Osteoblast (primary cell): ENCODE data around the gene NRDE2. TPM values are rescaled to one million over a fixed set of nuclear protein-coding genes. Genes with fewer than 3 reads are reported as not detected.

Experiments
- DNase-seq: peaks from one replicate; pipeline ENCODE4 v3.0.0; 2011; ENCODE audit warnings: low spot score, mixed read lengths; ENCODE audit not compliant: insufficient read length; ENCODE audit errors: missing footprints
- H2AFZ ChIP-seq: 2 replicates; pipeline ENCODE4 v1.6.0; 2011; ENCODE audit warnings: mild to moderate bottlenecking, low read length
- H3K27ac ChIP-seq: 2 replicates; pipeline ENCODE4 v1.5.1; 2011; ENCODE audit warnings: mild to moderate bottlenecking, low read depth, low read length, moderate library complexity
- H3K27me3 ChIP-seq: 2 replicates; pipeline ENCODE4 v1.6.0; 2012; ENCODE audit warnings: mild to moderate bottlenecking, control low read depth, inconsistent platforms, low read length, moderate library complexity; ENCODE audit not compliant: insufficient read depth
- H3K36me3 ChIP-seq: 2 replicates; pipeline ENCODE4 v1.5.1; 2011; ENCODE audit warnings: mild to moderate bottlenecking, low read length, control low read depth, moderate library complexity; ENCODE audit not compliant: insufficient read depth
- H3K4me1 ChIP-seq: 2 replicates; pipeline ENCODE4 v1.5.1; 2011; ENCODE audit warnings: mild to moderate bottlenecking, low read length, control low read depth, moderate library complexity; ENCODE audit not compliant: insufficient read depth
- H3K4me2 ChIP-seq: 2 replicates; pipeline ENCODE4 v1.6.0; 2011; ENCODE audit warnings: mild to moderate bottlenecking, low read length; ENCODE audit not compliant: insufficient read depth
- H3K4me3 ChIP-seq: fragments of 200-600 bp; sonication (generic); 3 replicates; pipeline ENCODE4 v1.5.1; 2012; ENCODE audit warnings: mild to moderate bottlenecking, low read length, inconsistent platforms; ENCODE audit not compliant: insufficient read depth
- H3K79me2 ChIP-seq: 2 replicates; pipeline ENCODE4 v1.6.0; 2012; ENCODE audit warnings: mild to moderate bottlenecking, low read length, control low read depth, inconsistent platforms; ENCODE audit not compliant: insufficient read depth
- H3K9me3 ChIP-seq: 2 replicates; pipeline ENCODE4 v1.5.1; 2011; ENCODE audit warnings: low read depth, low read length, control low read depth
- H4K20me1 ChIP-seq: 2 replicates; pipeline ENCODE4 v1.6.0; 2012; ENCODE audit warnings: mild to moderate bottlenecking, low read length, control low read depth; ENCODE audit not compliant: insufficient read depth
- CTCF ChIP-seq: IDR thresholded peaks from 2 replicates; pipeline ENCODE4 v1.5.1; 2011; ENCODE audit warnings: mild to moderate bottlenecking, low read depth, low read length, moderate library complexity; ENCODE audit errors: extremely low read depth
- total RNA-seq: library from RNA; depleted of rRNA; stranded (reverse); fragments of >200 nt; gene quantifications from 2 replicates; pipeline ENCODE4 v1.2.3, GENCODE V29; 2012

Gene NRDE2
- total RNA-seq, 1 donor: 11.2 TPM

- no peak for DNase-seq
- no peak overlapping the region for H2AFZ ChIP-seq
- no peaks in the 10 kb centered on the region for H3K27me3 ChIP-seq
- no peak overlapping the region for H3K27ac ChIP-seq
- H3K4me2 ChIP-seq: no peak overlapping the region
- no peak overlapping the region for H3K4me3 ChIP-seq
- H3K36me3 ChIP-seq: peaks cover 88% of the 10 kb centered on the region
- no peaks in the 10 kb centered on the region for H3K9me3 ChIP-seq
- H3K79me2 ChIP-seq: peaks cover 3% of the 10 kb centered on the region
- TF ChIP-seq CTCF: no peak
- H4K20me1 ChIP-seq: no peaks in the 10 kb centered on the region
- H3K4me1 ChIP-seq: no peaks in the 10 kb centered on the region
These were observed 65.1 kb downstream of the NRDE2 start for GRCh38 chr14:90266441-90267154.

GRCh38 chr14:90263748-90264449, 67.8 kb downstream of the NRDE2 start:
- Histone ChIP-seq H3K36me3 (peaks cover 78% of the 10 kb centered on the region), H3K9me3 (no peaks in the 10 kb centered on the region), H3K79me2 (peaks cover 14% of the 10 kb centered on the region), H3K4me2 (no peak overlapping the region), H3K4me1 (no peaks in the 10 kb centered on the region), H4K20me1 (peaks cover 5% of the 10 kb centered on the region), H3K27me3 (no peaks in the 10 kb centered on the region), H2AFZ (no peak overlapping the region), H3K4me3 (no peak overlapping the region), H3K27ac (no peak overlapping the region)
- DNase-seq: no peak
- no peak for TF ChIP-seq CTCF

GRCh38 chr14:90256354-90257131, 75.2 kb downstream of the NRDE2 start, which contains the start of gene PSMC1:
TSS of gene PSMC1 (plus strand) at chr14:90256553. CDS start at chr14:90256598, 45 bp downstream.
- peak within 1 kb of the TSS; percentile 85 for H2AFZ ChIP-seq
- peak within 1 kb of the TSS; percentile 96 for H3K27ac ChIP-seq
- peaks cover 19% of the 10 kb centered on the region for H3K36me3 ChIP-seq
- peaks cover 13% of the 10 kb centered on the region for H3K4me1 ChIP-seq
- no peaks in the 10 kb centered on the region for H3K9me3 ChIP-seq
- DNase-seq: peak; percentile 95
- peaks cover 21% of the 10 kb centered on the region for H4K20me1 ChIP-seq
- H3K27me3 ChIP-seq: no peaks in the 10 kb centered on the region
- peak within 1 kb of the TSS; percentile 89 for H3K4me2 ChIP-seq
- H3K79me2 ChIP-seq: peaks cover 39% of the 10 kb centered on the region
- H3K4me3 ChIP-seq: peak within 1 kb of the TSS; percentile 99
- no peak for TF ChIP-seq CTCF

- H4K20me1 ChIP-seq: peaks cover 21% of the 10 kb centered on the region
- no peaks in the 10 kb centered on the region for H3K27me3 ChIP-seq
- peak overlapping the region; percentile 85 for H2AFZ ChIP-seq
- peaks cover 12% of the 10 kb centered on the region for H3K36me3 ChIP-seq
- no peaks in the 10 kb centered on the region for H3K9me3 ChIP-seq
- H3K79me2 ChIP-seq: peaks cover 34% of the 10 kb centered on the region
- H3K4me1 ChIP-seq: peaks cover 13% of the 10 kb centered on the region
- DNase-seq: no peak
- TF ChIP-seq CTCF: no peak
- H3K4me3 ChIP-seq: peak overlapping the region; percentile 99
- H3K27ac ChIP-seq: no peak overlapping the region
- peak overlapping the region; percentile 89 for H3K4me2 ChIP-seq
These were observed 75.9 kb downstream of the NRDE2 start for GRCh38 chr14:90255871-90256270.
